ENCODE measurements around the gene CACNB2.

Gene CACNB2

GRCh38 chr10:18504161-18504560 is 363.9 kb downstream of the CACNB2 start:
- Histone ChIP-seq H3K4me3 (no peak overlapping the region), H3K27me3 (no peaks in the 10 kb centered on the region), H3K4me2 (no peak overlapping the region), H3K27ac (no peak overlapping the region), H3K4me1 (no peaks in the 10 kb centered on the region), H3K9me3 (no peaks in the 10 kb centered on the region), H4K20me1 (no peaks in the 10 kb centered on the region), H3K9ac (no peak overlapping the region), H3K36me3 (no peaks in the 10 kb centered on the region)
- no peak for TF ChIP-seq Cebpa-rat (IDR thresholded peaks at IDR 0.05)

GRCh38 chr10:18505456-18506118 is 365.4 kb downstream of the CACNB2 start:
- Histone ChIP-seq H3K27ac (no peak overlapping the region), H3K4me1 (no peaks in the 10 kb centered on the region), H3K27me3 (no peaks in the 10 kb centered on the region), H3K9me3 (no peaks in the 10 kb centered on the region), H3K4me2 (no peak overlapping the region), H3K36me3 (no peaks in the 10 kb centered on the region), H3K9ac (no peak overlapping the region), H4K20me1 (no peaks in the 10 kb centered on the region), H3K4me3 (no peak overlapping the region)
- no peak for TF ChIP-seq Cebpa-rat (IDR thresholded peaks at IDR 0.05)

- H3K4me2 ChIP-seq: no peak overlapping the region
- peaks cover 8% of the 10 kb centered on the region for H3K36me3 ChIP-seq
- H3K4me1 ChIP-seq: no peaks in the 10 kb centered on the region
- no peaks in the 10 kb centered on the region for H4K20me1 ChIP-seq
- no peak overlapping the region for H3K9ac ChIP-seq
- H3K9me3 ChIP-seq: no peaks in the 10 kb centered on the region
- no peak for TF ChIP-seq Cebpa-rat (IDR thresholded peaks at IDR 0.05)
- no peak overlapping the region for H3K4me3 ChIP-seq
- no peak overlapping the region for H3K27ac ChIP-seq
- H3K27me3 ChIP-seq: no peaks in the 10 kb centered on the region
Measured at GRCh38 chr10:18508587-18508986, 368.4 kb downstream of the CACNB2 start.

GRCh38 chr10:18514537-18514936 is 374.3 kb downstream of the CACNB2 start:
- Histone ChIP-seq H3K4me2 (no peak overlapping the region), H3K4me1 (no peaks in the 10 kb centered on the region), H3K4me3 (no peak overlapping the region), H3K36me3 (peaks cover 8% of the 10 kb centered on the region), H3K27me3 (no peaks in the 10 kb centered on the region), H3K9me3 (no peaks in the 10 kb centered on the region), H3K9ac (no peak overlapping the region), H4K20me1 (no peaks in the 10 kb centered on the region), H3K27ac (no peak overlapping the region)
- TF ChIP-seq Cebpa-rat (IDR thresholded peaks at IDR 0.05): no peak

GRCh38 chr10:18516851-18517250 is 376.6 kb downstream of the CACNB2 start:
- Histone ChIP-seq H3K4me3 (no peak overlapping the region), H3K4me1 (no peaks in the 10 kb centered on the region), H3K36me3 (peaks cover 8% of the 10 kb centered on the region), H3K9ac (no peak overlapping the region), H3K27ac (no peak overlapping the region), H3K9me3 (no peaks in the 10 kb centered on the region), H3K27me3 (no peaks in the 10 kb centered on the region), H3K4me2 (no peak overlapping the region), H4K20me1 (no peaks in the 10 kb centered on the region)
- no peak for TF ChIP-seq Cebpa-rat (IDR thresholded peaks at IDR 0.05)

GRCh38 chr10:18523025-18523424 is 382.8 kb downstream of the CACNB2 start:
- no peak overlapping the region for H3K4me3 ChIP-seq
- H3K9ac ChIP-seq: no peak overlapping the region
- no peaks in the 10 kb centered on the region for H4K20me1 ChIP-seq
- no peaks in the 10 kb centered on the region for H3K27me3 ChIP-seq
- H3K4me2 ChIP-seq: no peak overlapping the region
- no peaks in the 10 kb centered on the region for H3K9me3 ChIP-seq
- H3K4me1 ChIP-seq: peaks cover 7% of the 10 kb centered on the region; the same call in 1 of the 2 replicates
- H3K36me3 ChIP-seq: peaks cover 5% of the 10 kb centered on the region; the same call in 1 of the 2 replicates
- no peak overlapping the region for H3K27ac ChIP-seq
- TF ChIP-seq Cebpa-rat (IDR thresholded peaks at IDR 0.05): no peak

GRCh38 chr10:18523858-18524257 is 383.6 kb downstream of the CACNB2 start:
- no peak for TF ChIP-seq Cebpa-rat (IDR thresholded peaks at IDR 0.05)
- Histone ChIP-seq H3K27me3 (no peaks in the 10 kb centered on the region), H4K20me1 (no peaks in the 10 kb centered on the region), H3K4me1 (peaks cover 7% of the 10 kb centered on the region; the same call in 1 of the 2 replicates), H3K36me3 (peaks cover 5% of the 10 kb centered on the region; the same call in 1 of the 2 replicates), H3K27ac (no peak overlapping the region), H3K9ac (no peak overlapping the region), H3K4me2 (no peak overlapping the region), H3K4me3 (no peak overlapping the region), H3K9me3 (no peaks in the 10 kb centered on the region)

- no peak for TF ChIP-seq Cebpa-rat (IDR thresholded peaks at IDR 0.05)
- Histone ChIP-seq H3K27ac (no peak overlapping the region), H3K36me3 (peaks cover 24% of the 10 kb centered on the region), H3K9ac (no peak overlapping the region), H3K9me3 (peaks cover 19% of the 10 kb centered on the region), H3K4me1 (peaks cover 7% of the 10 kb centered on the region; the same call in 1 of the 2 replicates), H4K20me1 (no peaks in the 10 kb centered on the region), H3K4me2 (no peak overlapping the region), H3K4me3 (no peak overlapping the region), H3K27me3 (no peaks in the 10 kb centered on the region)
Measured at GRCh38 chr10:18527687-18528086, 387.5 kb downstream of the CACNB2 start.

GRCh38 chr10:18528292-18528691 is 388.1 kb downstream of the CACNB2 start:
- no peak overlapping the region for H3K9ac ChIP-seq
- peaks cover 24% of the 10 kb centered on the region for H3K36me3 ChIP-seq
- no peak overlapping the region for H3K4me3 ChIP-seq
- H3K9me3 ChIP-seq: peaks cover 19% of the 10 kb centered on the region
- H3K4me2 ChIP-seq: no peak overlapping the region
- peaks cover 7% of the 10 kb centered on the region; the same call in 1 of the 2 replicates for H3K4me1 ChIP-seq
- no peak for TF ChIP-seq Cebpa-rat (IDR thresholded peaks at IDR 0.05)
- H3K27ac ChIP-seq: no peak overlapping the region
- H4K20me1 ChIP-seq: no peaks in the 10 kb centered on the region
- H3K27me3 ChIP-seq: no peaks in the 10 kb centered on the region

GRCh38 chr10:18532881-18533535 is 392.8 kb downstream of the CACNB2 start:
- no peak overlapping the region for H3K27ac ChIP-seq
- TF ChIP-seq Cebpa-rat (IDR thresholded peaks at IDR 0.05): no peak
- H3K36me3 ChIP-seq: peaks cover 40% of the 10 kb centered on the region
- H3K9ac ChIP-seq: no peak overlapping the region
- no peaks in the 10 kb centered on the region for H3K4me1 ChIP-seq
- no peaks in the 10 kb centered on the region for H3K27me3 ChIP-seq
- no peak overlapping the region for H3K4me3 ChIP-seq
- no peak overlapping the region for H3K4me2 ChIP-seq
- H3K9me3 ChIP-seq: peaks cover 23% of the 10 kb centered on the region
- H4K20me1 ChIP-seq: no peaks in the 10 kb centered on the region

Data from BLaER1 (cell line).